Activated CD8-positive, alpha-beta T cell treated with anti-CD3 and anti-CD28 coated beads for 36 hours (primary cell): ENCODE results near the gene ELOVL6. TPM values are rescaled to one million over a fixed set of nuclear protein-coding genes. Genes with fewer than 3 reads are reported as not detected.

ENCODE experiments used
- ATAC-seq: fragments of 200-7000 bp; cut with Tn5 transposase; one replicate; pipeline ENCODE4 v1.10.0; 2021; ENCODE audit warnings: mild to moderate bottlenecking, moderate library complexity
- CTCF ChIA-PET: fragments of 350-600 bp; sonication (Branson Sonifier 250); formaldehyde crosslinking; loops from one replicate; lab custom pipeline; 2021; ENCODE audit warnings: antibody characterized with exemption; lab: Charles Lee
- POLR2A ChIA-PET: fragments of 350-600 bp; sonication (Branson Sonifier 250); formaldehyde crosslinking; loops from one replicate; lab custom pipeline; 2021; ENCODE audit warnings: antibody characterized with exemption; lab: Charles Lee
- DNase-seq: peaks from one replicate; pipeline ENCODE4 v3.0.0-alpha.2; 2020
- H3K27ac Mint-ChIP-seq: one replicate; pipeline ENCODE4 v1.8.0; 2021; ENCODE audit warnings: mild to moderate bottlenecking, mixed read lengths
- H3K27me3 Mint-ChIP-seq: one replicate; pipeline ENCODE4 v1.8.0; 2021; ENCODE audit warnings: mixed read lengths
- H3K36me3 Mint-ChIP-seq: one replicate; pipeline ENCODE4 v1.8.0; 2021; ENCODE audit warnings: low read depth, mixed read lengths
- H3K4me1 Mint-ChIP-seq: one replicate; pipeline ENCODE4 v1.8.0; 2021; ENCODE audit warnings: low read depth, mixed read lengths
- H3K4me3 Mint-ChIP-seq: one replicate; pipeline ENCODE4 v1.8.0; 2021; ENCODE audit warnings: mild to moderate bottlenecking, moderate library complexity, mixed read lengths
- H3K9me3 Mint-ChIP-seq: one replicate; pipeline ENCODE4 v1.8.0; 2021; ENCODE audit warnings: mixed read lengths
- CTCF ChIP-seq: fragments of 200-600 bp; IDR thresholded peaks from one replicate; pipeline ENCODE4 v1.8.0; 2022; ENCODE audit warnings: antibody characterized with exemption, mild to moderate bottlenecking
- intact Hi-C: fragments of 100-400 bp; cut with micrococcal nuclease; formaldehyde crosslinking; loops from one replicate; pipeline ENCODE4 v1.10.0; 2022
- total RNA-seq, 2 experiments: library from RNA; stranded (reverse); gene quantifications; one replicate each; pipeline ENCODE4 v1.2.3, GENCODE V29; 2021

Gene ELOVL6
- total RNA-seq, 2 experiments from 2014 or later: 4.7 to 7.7 TPM

- Mint-ChIP-seq H3K4me1 (peaks cover 5% of the 10 kb centered on the region), H3K9me3 (no peaks in the 10 kb centered on the region), H3K27me3 (no peaks in the 10 kb centered on the region), H3K36me3 (peaks cover 3% of the 10 kb centered on the region), H3K4me3 (no peak overlapping the region), H3K27ac (no peak overlapping the region)
- no peak for TF ChIP-seq CTCF
- ChIA-PET CTCF (no interaction called here), POLR2A (interaction anchor here (1.0 kb wide), 2 partner anchors 9 to 12 kb away, joined by 3 to 4 read pairs; no protein-coding TSS in a partner anchor)
- DNase-seq (no peak), ATAC-seq (no peak)
- intact Hi-C loops: no loop called here
These were observed 13.6 kb downstream of the ELOVL6 start for GRCh38 chr4:110184791-110185155.

GRCh38 chr4:110184140-110184790 lies 14.2 kb downstream of the ELOVL6 start:
- ATAC-seq: no peak
- peaks cover 3% of the 10 kb centered on the region for H3K36me3 Mint-ChIP-seq
- TF ChIP-seq CTCF: no peak
- intact Hi-C loops: no loop called here
- H3K4me3 Mint-ChIP-seq: no peak overlapping the region
- peaks cover 5% of the 10 kb centered on the region for H3K4me1 Mint-ChIP-seq
- ChIA-PET CTCF (no interaction called here), POLR2A (interaction anchor here (1.0 kb wide), 2 partner anchors 9 to 12 kb away, joined by 3 to 4 read pairs; no protein-coding TSS in a partner anchor)
- no peaks in the 10 kb centered on the region for H3K27me3 Mint-ChIP-seq
- H3K27ac Mint-ChIP-seq: no peak overlapping the region
- no peaks in the 10 kb centered on the region for H3K9me3 Mint-ChIP-seq
- DNase-seq: no peak

GRCh38 chr4:110183643-110184042 lies 14.8 kb downstream of the ELOVL6 start:
- no peak for TF ChIP-seq CTCF
- ChIA-PET POLR2A (no interaction called here), CTCF (no interaction called here)
- intact Hi-C loops: no loop called here
- Mint-ChIP-seq H3K36me3 (peaks cover 2% of the 10 kb centered on the region), H3K4me3 (no peak overlapping the region), H3K4me1 (peaks cover 5% of the 10 kb centered on the region), H3K27ac (no peak overlapping the region), H3K27me3 (no peaks in the 10 kb centered on the region), H3K9me3 (no peaks in the 10 kb centered on the region)
- DNase-seq (no peak), ATAC-seq (no peak)

GRCh38 chr4:110183058-110183457 lies 15.4 kb downstream of the ELOVL6 start:
- Mint-ChIP-seq H3K36me3 (peaks cover 3% of the 10 kb centered on the region), H3K4me1 (peaks cover 5% of the 10 kb centered on the region), H3K27ac (no peak overlapping the region), H3K27me3 (no peaks in the 10 kb centered on the region), H3K9me3 (no peaks in the 10 kb centered on the region), H3K4me3 (no peak overlapping the region)
- intact Hi-C loops: no loop called here
- no peak for TF ChIP-seq CTCF
- DNase-seq: no peak
- no peak for ATAC-seq
- ChIA-PET POLR2A (no interaction called here), CTCF (no interaction called here)

GRCh38 chr4:110181890-110182289 lies 16.5 kb downstream of the ELOVL6 start:
- ChIA-PET POLR2A (no interaction called here), CTCF (no interaction called here)
- H3K27ac Mint-ChIP-seq: no peak overlapping the region
- H3K4me3 Mint-ChIP-seq: no peak overlapping the region
- ATAC-seq: no peak
- H3K36me3 Mint-ChIP-seq: peaks cover 5% of the 10 kb centered on the region
- DNase-seq: no peak
- H3K4me1 Mint-ChIP-seq: peaks cover 5% of the 10 kb centered on the region
- no peak for TF ChIP-seq CTCF
- H3K27me3 Mint-ChIP-seq: no peaks in the 10 kb centered on the region
- intact Hi-C loops: no loop called here
- H3K9me3 Mint-ChIP-seq: no peaks in the 10 kb centered on the region
